K562 (cell line): ENCODE measurements around the gene MVK.

Experiments used
- CBX5 ChIP-seq: IDR thresholded peaks from 2 replicates; pipeline ENCODE4 v1.6.1; 2014; ENCODE audit warnings: low read depth, borderline replicate concordance
- ELF4 ChIP-seq: fragments of 450-650 bp; formaldehyde crosslinking; IDR thresholded peaks from 2 replicates; pipeline ENCODE4 v1.4.0; 2022; ENCODE audit warnings: missing genetic modification characterization
- GABPB1 ChIP-seq: sonication (generic); formaldehyde crosslinking; IDR thresholded peaks from 2 replicates; pipeline ENCODE4 v1.8.0; 2022; ENCODE audit warnings: mild to moderate bottlenecking, missing genetic modification reagents
- MXI1 ChIP-seq: IDR thresholded peaks from 2 replicates; pipeline ENCODE4 v1.6.1; 2011; ENCODE audit warnings: low read depth, mild to moderate bottlenecking, improper control_type of control experiment, low read length
- SMARCE1 ChIP-seq: fragments of 450-650 bp; IDR thresholded peaks from 2 replicates; pipeline ENCODE4 v1.7.1; 2016; ENCODE audit warnings: mild to moderate bottlenecking
- TF ChIP-seq, protein P1 (sequence below): fragments of 250-450 bp; sonication (Bioruptor Pico); IDR thresholded peaks from 2 replicates; pipeline ENCODE4 v1.8.0; 2022; ENCODE audit warnings: inconsistent platforms, mild to moderate bottlenecking, moderate library complexity, borderline replicate concordance
- TF ChIP-seq, protein P2 (sequence below), 3 experiments: IDR thresholded peaks in 2 of 3; conservative IDR thresholded peaks in 1 of 3; 2 replicates each; pipeline ENCODE4 v1.5.1; 2011 to 2012; ENCODE audit warnings: low read length in 3 of 3, mild to moderate bottlenecking in 3 of 3, control low read depth in 2 of 3, improper control_type of control experiment in 1 of 3, inconsistent platforms in 1 of 3, low read depth in 1 of 3, mixed read lengths in 1 of 3, moderate library complexity in 1 of 3; ENCODE audit not compliant: insufficient read depth in 2 of 3

GRCh38 chr12:109533487-109533740 is 40.2 kb upstream of the MVK start:
- TF ChIP-seq, protein P1, sequence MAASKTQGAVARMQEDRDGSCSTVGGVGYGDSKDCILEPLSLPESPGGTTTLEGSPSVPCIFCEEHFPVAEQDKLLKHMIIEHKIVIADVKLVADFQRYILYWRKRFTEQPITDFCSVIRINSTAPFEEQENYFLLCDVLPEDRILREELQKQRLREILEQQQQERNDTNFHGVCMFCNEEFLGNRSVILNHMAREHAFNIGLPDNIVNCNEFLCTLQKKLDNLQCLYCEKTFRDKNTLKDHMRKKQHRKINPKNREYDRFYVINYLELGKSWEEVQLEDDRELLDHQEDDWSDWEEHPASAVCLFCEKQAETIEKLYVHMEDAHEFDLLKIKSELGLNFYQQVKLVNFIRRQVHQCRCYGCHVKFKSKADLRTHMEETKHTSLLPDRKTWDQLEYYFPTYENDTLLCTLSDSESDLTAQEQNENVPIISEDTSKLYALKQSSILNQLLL (CRISPR knock-in tag), result no peak
- TF ChIP-seq CBX5 (no peak), GABPB1 (no peak), MXI1 (no peak), ELF4 (CRISPR knock-in tag) (no peak), SMARCE1 (no peak)
- TF ChIP-seq, protein P2, sequence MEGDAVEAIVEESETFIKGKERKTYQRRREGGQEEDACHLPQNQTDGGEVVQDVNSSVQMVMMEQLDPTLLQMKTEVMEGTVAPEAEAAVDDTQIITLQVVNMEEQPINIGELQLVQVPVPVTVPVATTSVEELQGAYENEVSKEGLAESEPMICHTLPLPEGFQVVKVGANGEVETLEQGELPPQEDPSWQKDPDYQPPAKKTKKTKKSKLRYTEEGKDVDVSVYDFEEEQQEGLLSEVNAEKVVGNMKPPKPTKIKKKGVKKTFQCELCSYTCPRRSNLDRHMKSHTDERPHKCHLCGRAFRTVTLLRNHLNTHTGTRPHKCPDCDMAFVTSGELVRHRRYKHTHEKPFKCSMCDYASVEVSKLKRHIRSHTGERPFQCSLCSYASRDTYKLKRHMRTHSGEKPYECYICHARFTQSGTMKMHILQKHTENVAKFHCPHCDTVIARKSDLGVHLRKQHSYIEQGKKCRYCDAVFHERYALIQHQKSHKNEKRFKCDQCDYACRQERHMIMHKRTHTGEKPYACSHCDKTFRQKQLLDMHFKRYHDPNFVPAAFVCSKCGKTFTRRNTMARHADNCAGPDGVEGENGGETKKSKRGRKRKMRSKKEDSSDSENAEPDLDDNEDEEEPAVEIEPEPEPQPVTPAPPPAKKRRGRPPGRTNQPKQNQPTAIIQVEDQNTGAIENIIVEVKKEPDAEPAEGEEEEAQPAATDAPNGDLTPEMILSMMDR (IDR thresholded peaks at IDR 0.05 in 2 of 3, conservative IDR thresholded peaks at IDR 0.05 in 1 of 3; ENCODE audit: insufficient read depth in 2 of 3, low read depth in 1 of 3, low read length in 3 of 3), result no peak
